Measurements from ENCODE around the gene OXCT2. TPM values are rescaled to one million over a fixed set of nuclear protein-coding genes. Genes with fewer than 3 reads are reported as not detected.

The OXCT2 gene
- polyA plus RNA-seq, 1 donor from 2014 or later, result not detected

DNA sequence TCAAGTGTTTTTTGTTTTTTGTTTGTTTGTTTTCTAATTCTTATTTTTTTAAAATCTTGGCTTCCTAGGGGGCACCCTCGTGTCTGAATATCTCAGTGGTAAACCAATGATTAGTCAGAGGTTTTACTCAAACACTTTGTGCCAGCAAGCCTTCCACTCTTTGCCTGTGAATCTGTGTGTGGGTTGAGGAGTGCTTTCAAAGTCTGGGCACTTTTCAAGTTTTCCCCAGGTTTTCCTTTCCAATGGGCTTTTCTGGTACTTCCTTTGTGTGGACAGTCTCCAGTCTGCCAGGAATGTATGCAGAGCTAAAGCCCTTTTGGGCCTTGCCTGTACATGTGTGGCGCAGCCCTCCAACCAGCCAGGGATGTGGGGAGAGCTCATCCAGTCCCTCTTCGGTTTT, 42.1 kb downstream of the OXCT2 start:
- Histone ChIP-seq H3K36me3 (ENCODE audit: insufficient read depth, low read length) (no peaks in the 10 kb centered on the region), H3K79me2 (replicated peaks; ENCODE audit: insufficient read depth, low read length) (no peaks in the 10 kb centered on the region), H3K27ac (ENCODE audit: low read length) (no peak overlapping the region), H3K4me2 (ENCODE audit: low read length) (no peak overlapping the region), H3K9me2 (ENCODE audit: insufficient read depth, low read length) (no peaks in the 10 kb centered on the region), H3K9me3 (ENCODE audit: low read length) (no peaks in the 10 kb centered on the region), H4K20me1 (ENCODE audit: insufficient read depth) (no peaks in the 10 kb centered on the region), H3F3A (ENCODE audit: insufficient read depth, low read length, poor library complexity, severe bottlenecking) (no peaks in the 10 kb centered on the region), H2AFZ (ENCODE audit: low read depth, low read length) (no peak overlapping the region), H3K9ac (ENCODE audit: low read length) (no peak overlapping the region), H3K4me3 (ENCODE audit: low read length) (no peak overlapping the region), H3K27me3 (ENCODE audit: insufficient read depth, low read depth, low read length) (peaks cover 36% of the 10 kb centered on the region)
- no peak for TF ChIP-seq MXI1 (conservative IDR thresholded peaks at IDR 0.05; ENCODE audit: poor library complexity, severe bottlenecking)
- TF ChIP-seq EP300 (conservative IDR thresholded peaks at IDR 0.05; ENCODE audit: poor library complexity, severe bottlenecking), result no peak

DNA sequence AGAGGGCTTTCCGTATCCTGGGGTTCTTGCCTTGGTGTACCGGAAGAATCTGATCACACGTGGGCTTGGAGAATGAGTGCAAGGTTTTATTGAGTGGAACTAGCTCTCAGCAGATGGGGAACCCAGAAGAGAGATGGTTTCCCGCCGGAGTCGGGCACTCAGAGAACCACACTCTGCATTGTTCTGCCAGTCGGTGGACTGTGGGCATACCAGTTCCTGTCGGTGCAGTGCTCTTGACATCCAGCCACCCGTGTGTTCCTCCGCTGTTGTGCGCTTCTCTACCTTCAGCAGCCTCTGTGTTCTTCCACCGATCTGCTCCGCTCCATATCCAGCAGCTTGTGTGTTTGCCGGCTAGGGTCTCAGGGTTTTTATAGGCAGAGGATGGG, 43.2 kb downstream of the OXCT2 start:
- H3K27me3 ChIP-seq (ENCODE audit: insufficient read depth, low read depth, low read length), result peaks cover 37% of the 10 kb centered on the region
- TF ChIP-seq TAF1 (IDR thresholded peaks at IDR 0.05; ENCODE audit: low read depth) (no peak), MXI1 (conservative IDR thresholded peaks at IDR 0.05; ENCODE audit: poor library complexity, severe bottlenecking) (no peak), RAD21 (conservative IDR thresholded peaks at IDR 0.05) (no peak), SMC3 (conservative IDR thresholded peaks at IDR 0.05; ENCODE audit: poor library complexity) (no peak), EZH2 (IDR thresholded peaks at IDR 0.05; ENCODE audit: borderline replicate concordance, insufficient read depth, low read length, poor library complexity, severe bottlenecking) (no peak), EP300 (conservative IDR thresholded peaks at IDR 0.05; ENCODE audit: poor library complexity, severe bottlenecking) (no peak), POLR2AphosphoS5 (IDR thresholded peaks at IDR 0.05) (no peak)
- TF ChIP-seq, protein P1, sequence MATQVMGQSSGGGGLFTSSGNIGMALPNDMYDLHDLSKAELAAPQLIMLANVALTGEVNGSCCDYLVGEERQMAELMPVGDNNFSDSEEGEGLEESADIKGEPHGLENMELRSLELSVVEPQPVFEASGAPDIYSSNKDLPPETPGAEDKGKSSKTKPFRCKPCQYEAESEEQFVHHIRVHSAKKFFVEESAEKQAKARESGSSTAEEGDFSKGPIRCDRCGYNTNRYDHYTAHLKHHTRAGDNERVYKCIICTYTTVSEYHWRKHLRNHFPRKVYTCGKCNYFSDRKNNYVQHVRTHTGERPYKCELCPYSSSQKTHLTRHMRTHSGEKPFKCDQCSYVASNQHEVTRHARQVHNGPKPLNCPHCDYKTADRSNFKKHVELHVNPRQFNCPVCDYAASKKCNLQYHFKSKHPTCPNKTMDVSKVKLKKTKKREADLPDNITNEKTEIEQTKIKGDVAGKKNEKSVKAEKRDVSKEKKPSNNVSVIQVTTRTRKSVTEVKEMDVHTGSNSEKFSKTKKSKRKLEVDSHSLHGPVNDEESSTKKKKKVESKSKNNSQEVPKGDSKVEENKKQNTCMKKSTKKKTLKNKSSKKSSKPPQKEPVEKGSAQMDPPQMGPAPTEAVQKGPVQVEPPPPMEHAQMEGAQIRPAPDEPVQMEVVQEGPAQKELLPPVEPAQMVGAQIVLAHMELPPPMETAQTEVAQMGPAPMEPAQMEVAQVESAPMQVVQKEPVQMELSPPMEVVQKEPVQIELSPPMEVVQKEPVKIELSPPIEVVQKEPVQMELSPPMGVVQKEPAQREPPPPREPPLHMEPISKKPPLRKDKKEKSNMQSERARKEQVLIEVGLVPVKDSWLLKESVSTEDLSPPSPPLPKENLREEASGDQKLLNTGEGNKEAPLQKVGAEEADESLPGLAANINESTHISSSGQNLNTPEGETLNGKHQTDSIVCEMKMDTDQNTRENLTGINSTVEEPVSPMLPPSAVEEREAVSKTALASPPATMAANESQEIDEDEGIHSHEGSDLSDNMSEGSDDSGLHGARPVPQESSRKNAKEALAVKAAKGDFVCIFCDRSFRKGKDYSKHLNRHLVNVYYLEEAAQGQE (IDR thresholded peaks at IDR 0.05; ENCODE audit: borderline replicate concordance), result no peak
- TF ChIP-seq, protein P2, sequence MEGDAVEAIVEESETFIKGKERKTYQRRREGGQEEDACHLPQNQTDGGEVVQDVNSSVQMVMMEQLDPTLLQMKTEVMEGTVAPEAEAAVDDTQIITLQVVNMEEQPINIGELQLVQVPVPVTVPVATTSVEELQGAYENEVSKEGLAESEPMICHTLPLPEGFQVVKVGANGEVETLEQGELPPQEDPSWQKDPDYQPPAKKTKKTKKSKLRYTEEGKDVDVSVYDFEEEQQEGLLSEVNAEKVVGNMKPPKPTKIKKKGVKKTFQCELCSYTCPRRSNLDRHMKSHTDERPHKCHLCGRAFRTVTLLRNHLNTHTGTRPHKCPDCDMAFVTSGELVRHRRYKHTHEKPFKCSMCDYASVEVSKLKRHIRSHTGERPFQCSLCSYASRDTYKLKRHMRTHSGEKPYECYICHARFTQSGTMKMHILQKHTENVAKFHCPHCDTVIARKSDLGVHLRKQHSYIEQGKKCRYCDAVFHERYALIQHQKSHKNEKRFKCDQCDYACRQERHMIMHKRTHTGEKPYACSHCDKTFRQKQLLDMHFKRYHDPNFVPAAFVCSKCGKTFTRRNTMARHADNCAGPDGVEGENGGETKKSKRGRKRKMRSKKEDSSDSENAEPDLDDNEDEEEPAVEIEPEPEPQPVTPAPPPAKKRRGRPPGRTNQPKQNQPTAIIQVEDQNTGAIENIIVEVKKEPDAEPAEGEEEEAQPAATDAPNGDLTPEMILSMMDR (IDR thresholded peaks at IDR 0.05; ENCODE audit: poor library complexity, severe bottlenecking), result no peak
- no peak overlapping the region for H3K4me2 ChIP-seq (ENCODE audit: low read length)

More for the DNA sequence above, 43.2 kb downstream of the OXCT2 start:
- Histone ChIP-seq H2AFZ (ENCODE audit: low read depth, low read length) (no peak overlapping the region), H3K9me2 (ENCODE audit: insufficient read depth, low read length) (no peaks in the 10 kb centered on the region), H3F3A (ENCODE audit: insufficient read depth, low read length, poor library complexity, severe bottlenecking) (no peaks in the 10 kb centered on the region), H3K27ac (ENCODE audit: low read length) (no peak overlapping the region), H3K9ac (ENCODE audit: low read length) (no peak overlapping the region), H3K9me3 (ENCODE audit: low read length) (no peaks in the 10 kb centered on the region), H3K36me3 (ENCODE audit: insufficient read depth, low read length) (no peaks in the 10 kb centered on the region), H3K79me2 (replicated peaks; ENCODE audit: insufficient read depth, low read length) (no peaks in the 10 kb centered on the region), H3K4me3 (ENCODE audit: low read length) (no peak overlapping the region), H4K20me1 (ENCODE audit: insufficient read depth) (no peaks in the 10 kb centered on the region)
